Coronary artery (tissue), 2 donors: ENCODE data around the gene SYNDIG1.

Experiments used
- DNase-seq: peaks from one replicate; pipeline ENCODE4 v3.0.0-alpha.2; 2017; ENCODE audit warnings: low spot score
- H3K27ac ChIP-seq, 2 donors: fragments of 200-600 bp; sonication (generic); one replicate each; pipeline ENCODE4 v1.5.1; 2016 to 2019
- H3K4me3 ChIP-seq: fragments of 200-600 bp; sonication (generic); 2 replicates; pipeline ENCODE4 v1.5.1; 2016; ENCODE audit warnings: mild to moderate bottlenecking, moderate library complexity
- TF ChIP-seq, protein P1 (sequence below): fragments of 200-600 bp; sonication (generic); IDR thresholded peaks from one replicate; pipeline ENCODE4 v1.5.1; 2019; ENCODE audit warnings: antibody characterized with exemption

SYNDIG1 gene

GRCh38 chr20:24470746-24471582 lies 1.5 kb downstream of the SYNDIG1 start:
- peak overlapping the region; percentile 75 for H3K4me3 ChIP-seq
- TF ChIP-seq, protein P1, sequence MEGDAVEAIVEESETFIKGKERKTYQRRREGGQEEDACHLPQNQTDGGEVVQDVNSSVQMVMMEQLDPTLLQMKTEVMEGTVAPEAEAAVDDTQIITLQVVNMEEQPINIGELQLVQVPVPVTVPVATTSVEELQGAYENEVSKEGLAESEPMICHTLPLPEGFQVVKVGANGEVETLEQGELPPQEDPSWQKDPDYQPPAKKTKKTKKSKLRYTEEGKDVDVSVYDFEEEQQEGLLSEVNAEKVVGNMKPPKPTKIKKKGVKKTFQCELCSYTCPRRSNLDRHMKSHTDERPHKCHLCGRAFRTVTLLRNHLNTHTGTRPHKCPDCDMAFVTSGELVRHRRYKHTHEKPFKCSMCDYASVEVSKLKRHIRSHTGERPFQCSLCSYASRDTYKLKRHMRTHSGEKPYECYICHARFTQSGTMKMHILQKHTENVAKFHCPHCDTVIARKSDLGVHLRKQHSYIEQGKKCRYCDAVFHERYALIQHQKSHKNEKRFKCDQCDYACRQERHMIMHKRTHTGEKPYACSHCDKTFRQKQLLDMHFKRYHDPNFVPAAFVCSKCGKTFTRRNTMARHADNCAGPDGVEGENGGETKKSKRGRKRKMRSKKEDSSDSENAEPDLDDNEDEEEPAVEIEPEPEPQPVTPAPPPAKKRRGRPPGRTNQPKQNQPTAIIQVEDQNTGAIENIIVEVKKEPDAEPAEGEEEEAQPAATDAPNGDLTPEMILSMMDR: no peak
- DNase-seq: no peak
- H3K27ac ChIP-seq: no peak overlapping the region

DNA sequence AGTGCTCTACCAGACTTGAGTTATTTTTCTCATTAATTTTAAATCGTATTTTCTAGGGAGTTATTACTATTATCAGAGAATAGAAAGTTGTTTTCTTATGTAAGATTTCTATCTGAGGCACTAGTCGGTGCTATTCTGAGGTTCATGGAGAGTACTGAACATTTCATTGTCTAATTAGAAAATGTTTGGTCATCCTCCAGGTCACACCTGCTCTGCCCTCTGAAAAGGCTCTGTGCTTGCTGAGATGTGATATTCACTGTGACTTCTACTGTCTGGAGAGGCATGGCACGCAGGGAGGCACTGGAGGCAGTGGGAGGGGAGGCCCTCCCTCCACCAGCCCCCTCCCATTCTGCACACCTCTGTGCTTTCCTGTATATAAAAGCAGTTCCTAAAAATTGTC lies 3.0 kb downstream of the SYNDIG1 start:
- Histone ChIP-seq H3K27ac (no peak overlapping the region), H3K4me3 (no peak overlapping the region)
- TF ChIP-seq, protein P1: no peak
- DNase-seq: no peak

- Histone ChIP-seq H3K27ac (no peak overlapping the region), H3K4me3 (no peak overlapping the region)
- TF ChIP-seq, protein P1: no peak
- no peak for DNase-seq
Measured at GRCh38 chr20:24473435-24474223, 4.2 kb downstream of the SYNDIG1 start.

GRCh38 chr20:24477831-24478547 lies 8.6 kb downstream of the SYNDIG1 start:
- Histone ChIP-seq H3K4me3 (no peak overlapping the region), H3K27ac (no peak overlapping the region)
- TF ChIP-seq, protein P1: no peak
- no peak for DNase-seq

GRCh38 chr20:24478584-24478983 lies 9.2 kb downstream of the SYNDIG1 start:
- TF ChIP-seq, protein P1: no peak

DNA sequence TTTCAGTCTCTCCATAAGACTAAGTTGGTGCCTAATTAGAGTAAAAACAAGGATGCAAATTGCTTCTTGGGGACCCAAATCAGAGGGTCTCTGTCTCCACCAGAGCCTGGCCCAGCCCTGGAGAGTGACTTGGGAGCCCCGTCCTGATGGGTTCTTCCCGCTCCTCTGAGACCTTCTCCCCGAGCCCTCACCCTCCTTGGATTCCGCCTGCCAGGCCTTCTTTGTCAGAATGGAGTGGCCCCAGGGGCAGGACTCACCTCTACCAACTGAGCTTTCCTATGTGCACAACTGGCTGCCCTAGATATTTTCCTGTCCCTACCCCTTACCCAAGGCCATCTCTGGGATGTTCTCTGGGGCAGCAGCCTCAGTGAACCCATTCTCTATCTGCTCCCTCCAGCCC lies 9.7 kb downstream of the SYNDIG1 start:
- Histone ChIP-seq H3K4me3 (no peak overlapping the region), H3K27ac (no peak overlapping the region)
- TF ChIP-seq, protein P1: no peak
- no peak for DNase-seq

More at GRCh38 chr20:24478584-24478983, 9.2 kb downstream of the SYNDIG1 start:
- no peak for DNase-seq
- no peak overlapping the region for H3K27ac ChIP-seq
- H3K4me3 ChIP-seq: no peak overlapping the region
